ENCODE results near the gene IQCH.
"Not testable (repeated sequence)": the region's sequence is repeated elsewhere in the genome, so short reads cannot be mapped to it uniquely, and the experiment has no call there.

Gene IQCH

DNA sequence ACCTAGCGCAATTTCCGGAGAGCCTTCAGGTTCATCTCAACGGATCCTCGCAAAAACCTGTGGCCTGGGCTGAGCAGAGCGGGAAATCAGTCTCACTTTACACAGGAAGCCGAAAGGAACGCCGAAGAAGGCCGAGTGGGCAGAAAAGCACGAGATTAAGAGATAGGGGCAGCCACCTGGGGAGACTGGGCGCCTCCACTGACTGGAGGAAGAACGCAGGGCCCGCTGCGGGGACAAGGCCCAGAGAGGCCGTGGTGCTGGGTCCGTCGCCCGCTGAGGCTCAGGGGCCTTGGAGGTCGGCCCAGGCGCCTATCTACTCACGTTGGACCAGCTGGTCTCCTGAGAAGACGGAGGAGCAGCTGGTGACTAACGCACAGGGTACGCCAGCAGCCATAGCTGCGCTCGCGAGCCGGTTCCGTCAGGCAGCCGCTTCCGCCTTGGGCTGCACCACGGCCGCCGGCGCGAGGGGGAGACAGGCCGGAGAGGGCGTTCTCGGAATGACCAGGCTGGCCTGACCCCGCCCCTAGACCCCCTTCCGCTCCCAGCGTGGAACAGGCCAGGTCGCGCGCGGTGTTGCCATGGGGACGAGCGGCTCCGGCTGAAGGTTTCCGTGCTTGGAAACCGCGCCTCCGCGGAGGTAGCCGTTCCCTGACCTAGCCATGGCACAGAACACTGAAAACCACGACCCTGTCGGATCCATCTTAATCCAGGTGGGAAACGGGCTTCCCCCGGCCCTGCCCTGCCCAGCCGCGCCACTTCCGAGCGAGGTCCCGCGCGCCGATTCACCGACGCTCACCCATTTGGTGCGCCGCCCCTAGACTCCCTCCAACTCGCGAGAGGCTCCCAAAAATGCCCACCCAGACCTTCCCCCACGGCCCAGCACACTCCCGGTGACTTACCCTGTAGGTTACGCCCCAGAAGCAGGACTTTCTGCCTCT is at the start of gene IQCH, which contains the start of gene AAGAB:
IQCH (plus strand) TSS at position 549 of the 938 bp plus-strand sequence; CDS start at position 660, 111 bp downstream.
AAGAB (minus strand) TSS at position 424 of the 938 bp plus-strand sequence; CDS start at position 394, 30 bp downstream.
- DNase-seq: peak; percentile 96

DNA sequence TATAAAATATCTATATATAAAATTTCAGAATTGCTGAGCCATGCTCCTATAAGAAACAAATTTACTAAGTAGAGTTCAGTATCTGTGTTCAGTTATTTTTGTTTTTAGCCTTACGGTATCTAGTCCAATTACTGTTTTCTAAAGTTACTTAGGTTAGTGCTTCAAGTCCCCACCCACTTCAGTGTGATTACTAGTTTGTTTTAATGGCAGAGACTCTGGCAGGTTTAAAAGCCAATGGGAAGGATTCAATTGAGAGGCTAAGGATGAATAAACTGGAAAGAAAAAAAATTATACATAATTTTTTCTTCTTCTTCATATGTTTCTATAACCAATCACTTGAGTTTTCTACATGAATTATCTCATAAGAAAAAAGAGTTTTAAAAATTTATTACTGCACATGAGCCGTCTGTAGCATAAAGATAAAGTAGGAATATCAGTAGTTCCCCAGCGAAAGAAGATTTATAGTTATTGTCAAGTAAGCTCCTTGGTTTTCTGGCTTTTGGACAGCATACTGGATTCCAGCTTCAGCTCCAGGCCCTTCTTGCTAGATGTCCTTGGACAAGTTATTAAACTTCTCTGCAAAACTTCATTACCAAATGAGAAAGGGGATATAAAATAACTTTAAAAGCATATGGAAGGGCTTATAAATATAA is 46.9 kb upstream of the IQCH start:
- DNase-seq: no peak

DNA sequence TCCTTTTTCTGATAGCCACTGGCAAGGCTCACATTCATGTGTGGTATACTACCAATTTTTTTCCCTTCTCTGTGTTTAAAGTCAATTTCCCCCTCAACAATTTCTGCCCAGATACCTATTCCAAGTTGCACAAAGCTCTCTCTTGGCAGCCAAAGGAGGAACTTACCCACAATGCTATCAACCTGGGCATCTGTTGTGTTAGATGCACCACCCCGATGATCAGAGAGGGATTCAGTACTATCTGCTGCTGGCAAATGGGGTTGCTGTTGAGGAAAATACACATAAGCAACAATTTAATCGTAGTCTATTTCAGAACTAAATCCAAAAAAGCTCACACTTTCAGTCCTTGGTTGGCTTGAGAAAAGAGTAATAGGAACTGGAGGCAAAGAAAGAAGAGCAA is 46.2 kb upstream of the IQCH start:
- DNase-seq: no peak

DNA sequence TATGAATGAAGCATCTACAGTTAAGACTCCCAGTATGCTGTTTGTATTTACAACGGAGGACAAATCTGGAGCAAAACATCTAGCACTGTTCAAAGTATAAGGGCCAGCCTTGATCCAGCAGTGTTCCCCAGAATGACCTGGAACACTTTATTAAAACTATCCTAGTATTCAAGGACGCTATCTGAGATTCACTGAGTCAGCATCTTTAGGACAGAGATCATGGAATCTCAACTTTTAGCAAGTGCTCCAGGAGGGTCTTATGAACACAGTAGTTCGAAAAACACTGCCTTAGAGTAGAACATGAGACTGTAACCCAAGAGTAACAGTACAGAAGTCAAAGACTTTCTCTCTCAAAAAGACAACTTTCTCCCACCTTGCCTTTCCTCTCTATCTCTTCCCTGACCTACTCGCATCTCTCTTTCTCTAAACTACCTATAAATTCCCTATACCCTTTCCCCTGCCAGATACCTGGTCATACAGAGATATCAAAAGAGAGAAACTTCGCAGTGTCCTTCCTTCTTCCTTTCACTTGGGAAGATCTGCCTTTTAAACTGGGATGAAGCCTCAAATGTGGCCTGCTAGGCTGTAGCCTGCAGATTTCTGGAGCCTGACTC is 43.9 kb upstream of the IQCH start:
- no peak for DNase-seq

DNA sequence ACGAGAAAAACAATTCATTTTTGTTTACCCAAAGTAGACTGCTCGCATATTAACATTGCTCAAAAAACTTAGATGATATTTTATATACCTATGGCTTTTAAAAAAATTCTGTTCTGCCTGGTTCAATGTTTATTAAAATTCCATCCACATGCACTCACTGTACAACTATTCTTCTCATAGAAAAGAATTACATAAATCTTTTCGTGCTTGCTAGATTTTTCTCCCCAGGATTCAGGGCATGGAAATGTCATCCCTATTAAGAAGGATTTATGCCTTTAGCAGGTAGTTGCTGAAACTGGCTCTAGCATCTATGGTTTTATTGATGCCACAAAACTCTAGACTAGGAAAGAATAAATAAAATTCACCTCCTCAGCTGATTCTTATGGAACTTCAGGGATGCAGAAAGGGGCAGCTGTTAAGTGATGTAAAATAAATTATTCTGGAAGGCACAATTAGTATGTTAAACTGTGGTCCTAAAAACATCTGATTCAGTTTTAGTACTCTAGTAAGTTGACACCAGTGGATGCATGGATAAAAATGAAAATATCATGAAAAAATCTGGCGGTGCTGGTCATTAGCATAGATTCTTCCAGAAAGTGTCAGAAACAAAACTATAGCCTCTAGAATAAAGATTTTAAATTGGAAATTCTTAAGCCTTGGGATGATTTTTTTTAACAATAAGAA is 41.8 kb upstream of the IQCH start:
- no peak for DNase-seq

DNA sequence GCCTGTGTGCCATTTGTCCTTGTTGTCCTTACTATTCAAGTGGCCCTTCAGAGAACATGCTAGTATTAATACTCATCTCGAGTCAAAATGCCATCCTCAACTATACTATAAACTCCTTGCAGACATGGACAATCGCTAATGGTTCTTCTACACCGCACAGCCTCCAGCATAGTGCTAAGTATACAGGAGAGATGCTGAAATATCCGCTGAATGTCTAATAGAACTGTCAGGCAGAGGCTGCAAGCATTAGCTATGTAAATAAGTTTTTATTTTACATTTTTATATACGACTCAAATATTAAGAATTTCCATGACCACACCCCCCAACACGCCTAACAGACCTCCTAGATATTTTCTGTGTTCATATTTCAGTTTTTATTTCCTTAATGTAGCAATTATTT is 39.5 kb upstream of the IQCH start:
- no peak for DNase-seq

DNA sequence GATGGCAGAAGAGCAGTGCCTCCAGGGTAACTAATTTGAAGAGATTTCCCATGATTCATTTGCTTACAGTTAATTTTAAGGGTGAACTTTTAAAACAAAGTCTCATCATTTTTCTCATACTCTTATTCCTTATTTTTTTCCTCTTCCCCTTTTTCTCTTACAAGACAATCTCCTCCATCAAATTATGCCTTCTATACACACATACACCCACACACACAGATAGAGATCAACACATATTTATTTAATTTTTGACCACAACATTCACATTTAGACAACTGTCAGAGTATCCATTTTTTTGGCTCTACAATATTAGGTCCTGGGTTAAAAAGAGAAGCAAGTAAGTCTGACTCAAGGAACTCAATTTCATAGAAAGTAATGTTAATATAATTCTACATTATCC is 37.7 kb upstream of the IQCH start:
- no peak for DNase-seq

DNA sequence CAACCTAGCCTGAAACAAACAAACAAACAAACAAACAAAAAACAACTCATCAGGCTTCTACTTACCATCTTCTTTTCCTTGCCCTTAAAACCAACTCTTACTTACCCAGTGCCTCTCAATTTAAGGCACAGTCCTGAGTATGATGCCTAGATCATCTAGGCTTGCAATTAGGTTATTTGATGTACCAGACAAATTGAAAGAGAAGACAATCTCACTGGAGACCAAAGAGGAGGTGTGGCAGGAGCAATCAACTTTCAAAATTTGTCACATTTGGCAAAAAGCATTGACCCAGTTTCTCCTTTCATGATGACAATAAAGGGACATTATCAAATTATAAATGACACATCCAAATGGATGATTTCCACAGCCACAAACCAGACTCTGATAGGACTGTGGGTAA is 36.2 kb upstream of the IQCH start:
- no peak for DNase-seq

DNA sequence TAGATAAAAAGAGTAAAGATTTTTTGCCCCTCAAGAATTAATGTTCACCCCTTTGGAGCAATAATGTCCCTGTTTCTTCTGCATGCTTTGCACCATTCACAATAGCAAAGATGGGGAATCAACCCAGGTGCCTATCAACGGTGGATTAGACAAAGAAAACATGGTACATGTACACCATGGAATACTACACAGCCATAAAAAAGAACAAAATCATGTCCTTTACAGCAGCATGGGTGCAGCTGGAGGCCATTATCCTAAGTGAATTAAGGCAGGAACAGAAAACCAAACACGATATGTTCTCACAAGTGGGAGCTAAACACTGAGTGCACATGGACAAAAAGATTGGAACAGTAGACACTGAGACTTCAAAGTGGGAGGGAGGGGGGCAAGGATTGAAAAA is 35.3 kb upstream of the IQCH start:
- no peak for DNase-seq

DNA sequence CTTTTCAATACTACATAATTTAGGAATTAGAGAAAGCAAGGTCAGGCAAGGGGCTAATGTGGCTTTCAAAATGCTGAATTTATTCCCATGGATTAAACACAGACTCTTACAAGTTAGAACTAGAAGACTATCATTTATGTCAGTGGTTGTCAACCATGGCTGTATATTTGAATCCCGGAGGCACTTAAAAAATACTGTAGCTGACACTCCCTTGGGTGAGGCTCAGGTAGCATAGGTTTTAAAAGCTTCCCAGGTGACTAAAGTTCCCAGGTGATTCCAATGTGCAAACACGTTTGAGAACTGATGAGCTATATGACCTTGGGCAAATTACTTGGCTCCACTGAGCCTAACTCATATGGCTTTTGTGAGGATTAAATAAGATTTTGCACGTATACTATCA is 29.7 kb upstream of the IQCH start:
- no peak for DNase-seq

DNA sequence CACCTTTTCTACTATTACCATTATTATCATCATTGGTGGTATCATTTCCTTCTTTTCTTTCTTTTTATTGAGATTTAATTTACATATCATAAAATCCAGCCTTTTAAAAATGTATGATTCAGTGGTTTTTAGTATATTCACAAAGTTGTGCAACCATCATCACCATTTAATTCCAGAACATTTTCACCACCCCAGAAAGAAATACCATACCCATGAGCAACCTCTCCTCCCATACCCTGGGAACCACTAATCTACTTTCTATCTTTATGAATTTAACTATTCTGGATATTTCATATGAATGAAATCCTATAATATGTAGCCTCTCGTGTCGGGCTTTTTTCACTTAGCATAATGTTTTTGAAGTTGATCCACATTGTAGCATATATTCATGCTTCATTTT is 29.2 kb upstream of the IQCH start:
- no peak for DNase-seq

DNA sequence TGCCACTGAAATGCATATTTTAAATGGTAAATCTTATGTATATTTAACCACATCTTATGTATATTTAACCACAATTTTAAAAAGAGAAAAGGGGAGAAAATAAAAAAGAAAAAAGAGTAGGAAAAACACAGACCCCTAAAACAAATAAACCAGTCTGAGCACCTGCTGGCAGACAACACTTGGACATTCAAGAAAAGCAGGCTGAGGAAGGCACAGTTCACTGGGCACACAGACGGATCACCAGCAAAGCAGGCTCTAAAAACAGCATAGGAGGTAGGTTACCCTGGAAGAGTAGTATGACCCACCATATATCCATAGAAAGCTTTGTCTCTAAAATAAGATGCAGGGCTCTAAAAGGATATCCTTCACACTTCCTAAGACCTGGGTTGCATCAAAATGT is 27.2 kb upstream of the IQCH start:
- no peak for DNase-seq

DNA sequence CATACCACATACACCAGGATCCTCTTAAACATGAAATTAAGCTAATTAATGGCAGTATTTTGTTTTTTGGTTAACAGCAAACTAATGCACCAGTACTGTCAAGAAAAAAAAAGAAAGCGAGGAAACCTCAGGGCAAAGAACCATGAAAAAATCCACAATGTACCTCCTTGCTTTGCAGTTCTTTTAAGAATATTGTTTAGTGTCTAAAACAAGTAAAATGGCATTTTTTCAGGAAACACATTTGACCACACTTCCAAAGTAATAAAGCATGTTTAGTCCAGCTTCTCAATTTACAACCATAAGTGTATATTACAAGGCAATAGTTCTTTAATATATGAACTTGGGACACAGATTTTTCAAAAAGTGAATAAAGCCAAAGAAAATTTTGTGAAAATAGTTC is 26.7 kb upstream of the IQCH start:
- no peak for DNase-seq

DNA sequence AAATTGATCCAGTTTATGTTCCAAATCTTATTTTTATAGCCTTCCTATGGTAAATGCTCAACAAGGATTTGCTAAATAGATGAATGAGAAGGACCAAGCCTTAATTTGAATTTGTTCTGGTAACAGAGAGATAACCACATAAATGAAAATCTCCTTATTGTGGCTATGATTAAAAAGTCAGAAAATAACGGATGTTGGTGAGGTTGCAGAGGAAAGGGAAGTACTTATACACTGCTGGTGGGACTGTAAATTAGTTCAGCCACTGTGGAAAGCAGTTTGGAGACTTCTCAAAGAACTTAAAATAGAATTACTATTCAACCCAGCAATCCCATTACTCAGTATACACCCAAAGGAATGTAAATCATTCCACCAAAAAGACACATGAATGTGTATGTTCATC is 26.3 kb upstream of the IQCH start:
- DNase-seq: no peak

DNA sequence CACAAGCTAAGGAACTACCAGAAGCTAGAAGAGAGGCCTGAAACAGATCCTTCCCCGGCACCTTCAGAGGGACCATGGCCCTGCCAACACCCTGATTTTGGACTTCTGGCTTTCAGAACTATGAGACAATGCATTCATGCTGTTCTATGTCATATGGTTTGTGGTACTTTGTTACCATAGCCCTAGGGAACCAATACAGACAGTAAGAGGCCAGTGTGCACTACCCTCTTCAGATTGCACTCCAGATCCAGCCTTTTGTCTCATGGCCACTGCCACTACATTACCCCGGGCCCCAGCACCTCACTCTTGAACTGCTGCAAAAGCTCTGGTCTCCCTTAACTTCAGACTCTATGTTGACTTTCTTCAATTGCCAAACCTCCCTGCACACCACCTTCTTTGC is 24.1 kb upstream of the IQCH start:
- DNase-seq: no peak

DNA sequence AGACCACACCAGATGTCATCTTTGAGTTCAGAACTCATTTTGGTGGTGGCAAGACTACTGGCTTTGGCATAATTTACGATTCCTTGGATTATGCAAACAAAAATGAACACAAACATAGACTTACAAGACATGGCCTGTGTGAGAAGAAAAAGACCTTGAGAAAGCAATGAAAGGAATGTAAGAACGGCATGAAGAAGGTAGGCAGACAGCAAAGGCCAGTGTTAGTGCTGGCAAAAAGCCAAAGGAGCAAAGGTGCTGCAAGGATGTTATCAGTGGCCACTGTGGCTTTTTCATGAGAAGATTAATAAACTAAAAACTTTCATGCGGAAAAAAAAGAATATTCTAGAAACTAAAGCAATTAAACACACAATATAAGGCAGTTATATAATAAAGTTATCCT is 22.0 kb upstream of the IQCH start:
- no peak for DNase-seq

DNA sequence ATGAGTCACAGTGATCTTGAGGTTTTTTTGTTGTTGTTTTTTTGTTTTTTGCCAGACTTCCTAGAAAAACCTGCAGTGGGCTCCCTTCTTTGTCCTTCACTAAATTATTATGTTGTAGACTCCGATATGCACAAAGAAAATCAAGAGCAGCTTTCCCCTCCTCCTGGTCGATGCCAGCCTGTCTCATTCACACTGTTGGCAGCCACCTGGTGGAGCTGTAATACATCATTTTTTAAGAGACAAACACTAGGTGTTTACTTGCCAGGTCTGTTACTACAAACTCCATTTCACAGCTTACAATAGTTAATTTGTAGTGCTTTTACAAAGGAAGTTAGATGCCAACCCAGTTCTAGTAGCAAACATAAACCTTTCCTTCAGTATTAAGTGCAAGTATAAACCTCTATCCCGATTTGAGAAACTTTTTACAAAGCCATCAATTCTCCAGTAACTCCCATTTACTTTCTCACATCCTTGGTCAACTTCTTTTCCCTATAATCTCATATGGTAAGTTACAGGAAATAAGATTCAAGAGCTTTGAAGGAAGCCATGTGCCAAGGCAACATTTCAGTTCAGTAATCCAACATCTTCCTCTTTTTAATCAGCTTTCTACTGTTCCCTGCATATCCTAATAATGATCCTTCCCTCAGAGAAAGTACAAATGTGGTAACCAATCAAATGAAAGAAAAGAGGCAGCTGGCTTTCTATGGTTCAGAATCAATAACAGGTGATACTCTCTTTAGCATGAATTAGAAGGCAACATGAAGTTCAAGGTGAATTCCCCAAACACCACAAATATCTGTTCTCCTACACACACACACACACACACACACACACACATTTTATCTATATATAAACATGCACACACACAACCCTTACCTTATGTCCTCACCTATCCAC is 14.1 kb upstream of the IQCH start:
- DNase-seq: no peak

DNA sequence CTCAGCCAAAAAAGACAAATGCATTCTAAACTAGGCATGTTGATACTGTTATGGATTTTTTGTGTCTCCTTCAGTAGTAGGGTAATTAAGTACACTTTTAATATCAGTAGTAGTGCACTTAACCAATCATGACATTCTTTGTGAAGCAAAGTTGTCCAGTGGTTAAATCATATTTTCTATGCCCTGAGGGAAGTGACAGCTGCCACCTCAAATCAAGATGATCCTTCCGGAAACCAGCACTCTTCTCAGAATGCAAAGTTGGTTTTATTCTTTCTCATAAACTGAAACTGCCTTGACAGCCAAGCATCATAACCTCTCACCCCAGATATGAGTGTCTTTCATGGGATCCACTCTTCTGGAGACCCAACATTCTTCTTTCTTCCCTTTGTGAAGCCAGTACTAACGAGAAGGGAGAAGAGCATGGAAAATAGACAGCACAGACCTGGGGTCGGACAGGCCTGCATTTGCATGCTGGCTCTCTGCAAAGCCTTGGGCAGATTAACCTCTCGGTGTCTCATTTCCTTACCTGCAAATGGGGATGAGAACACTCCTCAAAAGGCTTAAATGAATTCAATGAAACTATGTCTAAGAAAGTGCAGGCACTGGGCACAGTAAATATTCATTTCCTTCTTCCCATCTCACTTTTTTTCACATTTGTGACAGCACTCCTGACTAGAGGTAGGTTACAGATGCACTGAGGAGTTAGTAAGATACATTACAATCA is 13.3 kb upstream of the IQCH start:
- no peak for DNase-seq

DNA sequence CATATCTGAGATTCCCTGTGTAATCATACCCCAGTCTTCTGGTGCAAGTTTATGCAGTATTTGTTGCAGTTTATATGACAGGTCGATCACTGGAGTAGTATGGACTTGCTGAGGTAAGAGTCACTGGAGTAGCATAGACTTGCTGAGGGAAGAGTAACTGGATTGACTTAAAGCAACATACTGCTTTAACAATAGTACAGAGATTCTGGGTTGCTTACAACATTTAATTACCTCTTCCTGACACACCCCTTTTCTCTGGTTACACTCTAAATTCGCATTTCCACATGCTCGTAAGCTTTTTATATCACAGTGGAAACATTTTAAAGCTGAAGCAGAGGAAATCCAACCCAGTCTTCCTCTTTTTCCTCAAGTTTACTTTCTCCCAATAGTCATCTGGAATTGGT is 11.9 kb upstream of the IQCH start:
- no peak for DNase-seq

DNA sequence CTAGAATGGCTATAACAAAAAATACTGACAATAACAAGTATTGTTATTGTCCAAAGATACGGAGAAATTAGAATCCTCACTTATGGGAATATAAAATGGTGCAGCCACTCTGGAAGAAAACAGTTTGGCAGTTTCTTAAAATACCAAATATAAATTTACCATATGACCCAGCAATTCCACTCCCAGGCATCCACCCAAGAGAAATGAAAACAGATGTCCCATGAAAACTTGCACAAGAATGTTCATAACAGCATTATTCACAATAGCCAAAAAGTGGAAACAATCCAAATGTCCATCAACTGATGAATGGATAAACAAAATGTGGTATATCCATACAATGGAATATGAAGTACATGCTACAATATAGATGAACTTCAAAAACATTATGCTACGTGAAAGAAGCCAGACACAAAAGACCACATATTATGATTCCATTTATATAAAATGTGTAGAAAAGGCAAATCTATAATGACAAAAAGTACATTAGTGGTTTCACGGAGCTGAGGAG is 9.6 kb upstream of the IQCH start:
- no peak for DNase-seq

DNA sequence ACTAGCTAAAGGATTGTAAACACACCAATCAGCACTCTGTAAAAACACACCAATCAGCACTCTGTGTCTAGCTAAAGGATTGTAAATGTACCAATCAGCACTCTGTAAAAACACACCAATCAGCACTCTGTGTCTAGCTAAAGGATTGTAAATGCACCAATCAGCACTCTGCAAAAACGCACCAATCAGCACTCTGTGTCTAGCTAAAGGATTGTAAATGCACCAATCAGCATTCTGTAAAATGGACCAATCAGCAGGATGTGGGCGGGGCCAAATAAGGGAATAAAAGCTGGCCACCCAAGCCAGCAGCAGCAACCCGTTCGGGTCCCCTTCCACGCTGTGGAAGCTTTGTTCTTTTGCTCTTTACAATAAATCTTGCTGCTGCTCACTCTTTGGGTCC is 8.0 kb upstream of the IQCH start:
- not testable (repeated sequence) for DNase-seq
